WERI-Rb-1 (cell line): ENCODE results near the gene TOP3B.
"Not testable (repeated sequence)": the region's sequence is repeated elsewhere in the genome, so short reads cannot be mapped to it uniquely, and the experiment has no call there.

Experiments used
- DNase-seq: peaks from one replicate; pipeline ENCODE4 v3.0.0-alpha.2; 2020
- H3K27ac ChIP-seq: fragments of 250-450 bp; sonication (Bioruptor Pico); 2 replicates; pipeline ENCODE4 v1.5.1; 2020; ENCODE audit warnings: mild to moderate bottlenecking, moderate library complexity
- H3K27me3 ChIP-seq: fragments of 250-450 bp; sonication (Bioruptor Pico); 2 replicates; pipeline ENCODE4 v1.5.1; 2021; ENCODE audit warnings: mild to moderate bottlenecking, low read depth, moderate library complexity; ENCODE audit not compliant: insufficient read depth, severe bottlenecking
- H3K36me3 ChIP-seq: fragments of 250-450 bp; sonication (Bioruptor Pico); 2 replicates; pipeline ENCODE4 v1.5.1; 2020; ENCODE audit warnings: mild to moderate bottlenecking, moderate library complexity
- H3K4me3 ChIP-seq: 2 replicates; pipeline ENCODE4 v1.5.1; 2011; ENCODE audit warnings: low read depth, mild to moderate bottlenecking, control low read depth, low read length
- H3K9me3 ChIP-seq: fragments of 250-450 bp; sonication (Bioruptor Pico); 2 replicates; pipeline ENCODE4 v1.5.1; 2021; ENCODE audit warnings: mild to moderate bottlenecking, moderate library complexity; ENCODE audit not compliant: severe bottlenecking
- CTCF ChIP-seq: IDR thresholded peaks from 2 replicates; pipeline ENCODE4 v1.5.1; 2011; ENCODE audit warnings: low read depth, mild to moderate bottlenecking, control low read depth, inconsistent platforms, low read length

Gene TOP3B

GRCh38 chr22:21917959-21918261 is 64.7 kb downstream of the TOP3B start:
- no peaks in the 10 kb centered on the region for H3K36me3 ChIP-seq
- no peak for TF ChIP-seq CTCF
- H3K9me3 ChIP-seq: no peaks in the 10 kb centered on the region
- H3K27me3 ChIP-seq: no peaks in the 10 kb centered on the region
- DNase-seq: no peak
- no peak overlapping the region for H3K27ac ChIP-seq
- H3K4me3 ChIP-seq: no peak overlapping the region

- no peak for DNase-seq
- no peaks in the 10 kb centered on the region for H3K27me3 ChIP-seq
- no peak overlapping the region for H3K27ac ChIP-seq
- no peaks in the 10 kb centered on the region for H3K9me3 ChIP-seq
- no peak overlapping the region for H3K4me3 ChIP-seq
- 0 out of 2 replicates have a peak, but pooled peaks have one; percentile 7 for TF ChIP-seq CTCF
- no peaks in the 10 kb centered on the region for H3K36me3 ChIP-seq
Observed at GRCh38 chr22:21917181-21917958, 65.2 kb downstream of the TOP3B start.

- no peak for TF ChIP-seq CTCF
- no peaks in the 10 kb centered on the region for H3K36me3 ChIP-seq
- no peak for DNase-seq
- H3K4me3 ChIP-seq: no peak overlapping the region
- H3K27ac ChIP-seq: no peak overlapping the region
- no peaks in the 10 kb centered on the region for H3K9me3 ChIP-seq
- H3K27me3 ChIP-seq: no peaks in the 10 kb centered on the region
Observed at GRCh38 chr22:21916309-21916918, 66.2 kb downstream of the TOP3B start.

GRCh38 chr22:21915624-21916308 is 66.8 kb downstream of the TOP3B start:
- H3K36me3 ChIP-seq: no peaks in the 10 kb centered on the region
- H3K4me3 ChIP-seq: no peak overlapping the region
- no peak for DNase-seq
- H3K27me3 ChIP-seq: no peaks in the 10 kb centered on the region
- no peak for TF ChIP-seq CTCF
- no peak overlapping the region for H3K27ac ChIP-seq
- no peaks in the 10 kb centered on the region for H3K9me3 ChIP-seq

GRCh38 chr22:21914033-21914642 is 68.4 kb downstream of the TOP3B start:
- H3K9me3 ChIP-seq, H3K27me3 ChIP-seq, H3K36me3 ChIP-seq, H3K27ac ChIP-seq, H3K4me3 ChIP-seq, DNase-seq: not testable (repeated sequence)

- not testable (repeated sequence) for H3K27me3 ChIP-seq, DNase-seq, H3K9me3 ChIP-seq, H3K36me3 ChIP-seq, H3K4me3 ChIP-seq, H3K27ac ChIP-seq
Observed at GRCh38 chr22:21910367-21910766, 72.2 kb downstream of the TOP3B start.
